GM23338 (cell line): ENCODE results near the gene FAM81B. TPM values are rescaled to one million over a fixed set of nuclear protein-coding genes. Genes with fewer than 3 reads are reported as not detected.

Experiments used
- ATAC-seq: fragments of 200-7000 bp; cut with Tn5 transposase; 3 replicates; pipeline ENCODE4 v1.9.1; 2020
- DNase-seq: peaks from one replicate; pipeline ENCODE4 v3.0.0-alpha.2; 2015; ENCODE audit warnings: low spot score
- H2AFZ ChIP-seq: fragments of 200-600 bp; sonication (generic); 2 replicates; pipeline ENCODE4 v1.8.0; 2016; ENCODE audit warnings: antibody characterized with exemption, mild to moderate bottlenecking, moderate library complexity
- H3F3A ChIP-seq: fragments of 200-600 bp; sonication (generic); replicated peaks from 2 replicates; pipeline ENCODE4 v1.8.0; 2017; ENCODE audit warnings: antibody characterized with exemption, mixed run types, low read depth
- H3K27ac ChIP-seq: fragments of 200-600 bp; sonication (generic); 2 replicates; pipeline ENCODE4 v1.6.1; 2016; ENCODE audit warnings: low read depth
- H3K27me3 ChIP-seq: fragments of 200-600 bp; sonication (generic); 2 replicates; pipeline ENCODE4 v1.8.0; 2016; ENCODE audit warnings: mild to moderate bottlenecking, mixed run types, moderate library complexity; ENCODE audit not compliant: insufficient read depth
- H3K36me3 ChIP-seq: fragments of 200-600 bp; sonication (generic); 2 replicates; pipeline ENCODE4 v1.8.0; 2016; ENCODE audit warnings: mild to moderate bottlenecking; ENCODE audit not compliant: insufficient read depth
- H3K4me1 ChIP-seq: fragments of 200-600 bp; sonication (generic); 2 replicates; pipeline ENCODE4 v1.8.0; 2016; ENCODE audit warnings: mild to moderate bottlenecking, moderate library complexity; ENCODE audit not compliant: insufficient read depth
- H3K4me2 ChIP-seq: fragments of 200-600 bp; sonication (generic); 2 replicates; pipeline ENCODE4 v1.7.1; 2017; ENCODE audit warnings: mixed run types
- H3K4me3 ChIP-seq: fragments of 200-600 bp; sonication (generic); 2 replicates; pipeline ENCODE4 v1.6.1; 2016; ENCODE audit warnings: mixed run types
- H3K79me2 ChIP-seq: fragments of 200-600 bp; sonication (generic); replicated peaks from 2 replicates; pipeline ENCODE4 v1.8.0; 2017; ENCODE audit warnings: mild to moderate bottlenecking; ENCODE audit not compliant: insufficient read depth
- H3K9me2 ChIP-seq: fragments of 200-600 bp; sonication (generic); 2 replicates; pipeline ENCODE4 v1.8.0; 2017; ENCODE audit not compliant: insufficient read depth
- H4K20me1 ChIP-seq: fragments of 200-600 bp; sonication (generic); replicated peaks from 2 replicates; pipeline ENCODE4 v1.8.0; 2017; ENCODE audit warnings: mild to moderate bottlenecking; ENCODE audit not compliant: insufficient read depth
- H3K27ac Mint-ChIP-seq: 2 replicates; pipeline ENCODE4 v1.8.0; 2020; ENCODE audit warnings: inconsistent platforms, mild to moderate bottlenecking, moderate library complexity, mixed read lengths
- H3K27me3 Mint-ChIP-seq: 3 replicates; pipeline ENCODE4 v1.8.0; 2022; ENCODE audit warnings: low read depth, mild to moderate bottlenecking, moderate library complexity, mixed read lengths, inconsistent platforms; ENCODE audit not compliant: insufficient read depth, poor library complexity
- H3K36me3 Mint-ChIP-seq: 3 replicates; pipeline ENCODE4 v1.8.0; 2021; ENCODE audit warnings: low read depth, mild to moderate bottlenecking, inconsistent platforms, moderate library complexity, mixed read lengths
- H3K4me1 Mint-ChIP-seq: 3 replicates; pipeline ENCODE4 v1.8.0; 2020; ENCODE audit warnings: mild to moderate bottlenecking, inconsistent platforms, mixed read lengths
- H3K4me3 Mint-ChIP-seq: 3 replicates; pipeline ENCODE4 v1.8.0; 2021; ENCODE audit warnings: moderate library complexity, mild to moderate bottlenecking, inconsistent platforms, mixed read lengths
- H3K9me3 Mint-ChIP-seq: 3 replicates; pipeline ENCODE4 v1.8.0; 2020; ENCODE audit warnings: moderate library complexity, mild to moderate bottlenecking, inconsistent platforms, mixed read lengths
- REST ChIP-seq: IDR thresholded peaks from one replicate; pipeline ENCODE4 v1.6.1; 2018; ENCODE audit warnings: antibody characterized with exemption; ENCODE audit not compliant: unreplicated experiment
- STAT1 ChIP-seq: IDR thresholded peaks from one replicate; pipeline ENCODE4 v1.6.1; 2016; ENCODE audit warnings: antibody characterized with exemption; ENCODE audit not compliant: unreplicated experiment
- ZNF114 ChIP-seq: fragments of 250-450 bp; sonication (Bioruptor Pico); IDR thresholded peaks from 2 replicates; pipeline ENCODE4 v1.5.0; 2020; ENCODE audit warnings: mild to moderate bottlenecking, moderate library complexity
- ZNF462 ChIP-seq: fragments of 250-450 bp; sonication (Bioruptor Pico); IDR thresholded peaks from 2 replicates; pipeline ENCODE4 v1.5.0; 2020; ENCODE audit warnings: mild to moderate bottlenecking, moderate library complexity
- polyA plus RNA-seq: library from polyadenylated mRNA; unstranded; fragments of >200 nt; fragmentation: Nextera tagmentation; extraction: Ambion mirVana; gene quantifications from 2 replicates; pipeline ENCODE4 v1.2.1, GENCODE V29; 2016
- total RNA-seq: library from RNA; depleted of rRNA; stranded (reverse); fragments of >200 nt; shearing (Covaris generic); gene quantifications from 2 replicates; pipeline ENCODE4 v1.2.3, GENCODE V29; 2014

FAM81B gene
- total and polyA plus RNA-seq, 2 experiments from 2014 or later, result 0.40 TPM; not detected in 1

DNA sequence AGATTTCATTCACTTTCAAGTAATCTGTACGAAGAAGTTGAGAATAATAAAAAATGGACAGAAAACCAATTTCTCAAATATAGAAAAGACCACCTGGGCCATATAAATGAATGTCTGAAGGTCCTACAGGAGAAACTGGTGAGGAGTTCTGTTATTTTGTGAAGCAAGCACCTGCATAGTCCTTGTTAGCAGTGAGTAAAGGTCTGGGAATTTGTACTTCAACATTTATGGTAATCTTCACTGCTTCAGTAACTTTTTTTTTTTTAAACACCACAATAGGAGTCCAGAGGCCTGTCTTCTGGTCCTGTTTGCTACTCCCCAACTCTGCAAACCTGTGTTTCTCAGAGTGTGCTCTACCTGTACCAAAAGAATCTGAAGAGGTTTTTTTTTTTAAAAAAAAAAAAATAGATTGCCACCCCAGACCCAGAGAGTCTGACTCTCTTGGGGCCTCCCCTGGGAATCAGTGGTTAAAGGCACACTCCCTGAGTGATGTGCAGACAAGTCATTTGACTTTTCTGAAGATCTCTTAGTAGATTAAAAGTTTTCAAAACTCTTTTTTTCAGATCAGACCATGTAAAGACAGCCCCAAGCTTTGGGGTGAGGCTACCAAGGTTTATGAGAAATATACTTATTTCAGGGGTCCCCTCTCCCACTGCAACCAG, 55.5 kb downstream of the FAM81B start:
- H3K4me1 ChIP-seq, result peaks cover 15% of the 10 kb centered on the region; the same call in 1 of the 2 replicates
- peaks cover 11% of the 10 kb centered on the region for H3K4me1 Mint-ChIP-seq
- ATAC-seq (no peak), DNase-seq (no peak)
- H2AFZ ChIP-seq, result no peak overlapping the region; the same call in 1 of the 2 replicates
- no peaks in the 10 kb centered on the region for H3K36me3 ChIP-seq
- no peak for TF ChIP-seq REST
- TF ChIP-seq ZNF462 (CRISPR knock-in tag), result no peak
- TF ChIP-seq STAT1, result no peak
- no peak for TF ChIP-seq ZNF114 (CRISPR knock-in tag)
- no peaks in the 10 kb centered on the region for H4K20me1 ChIP-seq
- no peak overlapping the region for H3K4me3 ChIP-seq
- H3K9me3 Mint-ChIP-seq, result no peaks in the 10 kb centered on the region
- H3K4me3 Mint-ChIP-seq, result no peak overlapping the region
- no peak overlapping the region for H3K4me2 ChIP-seq
- no peaks in the 10 kb centered on the region for H3F3A ChIP-seq
- H3K36me3 Mint-ChIP-seq, result no peaks in the 10 kb centered on the region
- no peaks in the 10 kb centered on the region for H3K27me3 ChIP-seq
- H3K9me2 ChIP-seq, result no peaks in the 10 kb centered on the region
- H3K79me2 ChIP-seq, result no peaks in the 10 kb centered on the region
- H3K27me3 Mint-ChIP-seq, result peaks cover 5% of the 10 kb centered on the region
- H3K27ac ChIP-seq, result no peak overlapping the region
- H3K27ac Mint-ChIP-seq, result no peak overlapping the region
